Neural cell (in vitro differentiated cells): ENCODE measurements around the gene SMTNL2.

ENCODE experiments used
- EP300 ChIP-seq: fragments of 450-650 bp; conservative IDR thresholded peaks from 2 replicates; pipeline ENCODE4 v1.6.1; 2014; ENCODE audit warnings: antibody characterized with exemption, mild to moderate bottlenecking, moderate library complexity; ENCODE audit not compliant: poor library complexity, severe bottlenecking
- POLR2AphosphoS5 ChIP-seq: IDR thresholded peaks from 2 replicates; pipeline ENCODE4 v1.6.1; 2012
- TF ChIP-seq, protein P1 (sequence below): fragments of 450-650 bp; IDR thresholded peaks from 2 replicates; pipeline ENCODE4 v1.5.1; 2014; ENCODE audit warnings: antibody characterized with exemption, mild to moderate bottlenecking, moderate library complexity; ENCODE audit not compliant: poor library complexity, severe bottlenecking
- TF ChIP-seq, protein P2 (sequence below): IDR thresholded peaks from 2 replicates; pipeline ENCODE4 v1.6.1; 2012; ENCODE audit warnings: borderline replicate concordance

DNA sequence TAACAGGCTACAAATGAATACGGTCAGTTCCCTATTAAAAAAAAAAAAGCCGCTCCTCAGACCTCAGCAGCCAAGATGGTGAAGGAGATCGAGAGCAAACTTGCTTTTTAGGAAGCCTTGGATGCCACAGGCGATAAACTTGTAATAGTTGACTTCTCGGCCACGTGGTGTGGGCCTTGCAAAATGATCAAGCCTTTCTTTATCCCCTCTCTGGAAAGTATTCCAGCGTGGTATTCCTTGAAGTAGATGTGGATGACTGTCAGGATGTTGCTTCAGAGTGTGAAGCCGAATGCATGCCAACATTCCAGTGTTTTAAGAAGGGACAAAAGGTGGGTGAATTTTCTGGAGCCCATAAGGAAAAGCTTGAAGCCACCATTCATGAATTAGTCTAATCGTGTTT lies 12.2 kb upstream of the SMTNL2 start:
- TF ChIP-seq, protein P1, sequence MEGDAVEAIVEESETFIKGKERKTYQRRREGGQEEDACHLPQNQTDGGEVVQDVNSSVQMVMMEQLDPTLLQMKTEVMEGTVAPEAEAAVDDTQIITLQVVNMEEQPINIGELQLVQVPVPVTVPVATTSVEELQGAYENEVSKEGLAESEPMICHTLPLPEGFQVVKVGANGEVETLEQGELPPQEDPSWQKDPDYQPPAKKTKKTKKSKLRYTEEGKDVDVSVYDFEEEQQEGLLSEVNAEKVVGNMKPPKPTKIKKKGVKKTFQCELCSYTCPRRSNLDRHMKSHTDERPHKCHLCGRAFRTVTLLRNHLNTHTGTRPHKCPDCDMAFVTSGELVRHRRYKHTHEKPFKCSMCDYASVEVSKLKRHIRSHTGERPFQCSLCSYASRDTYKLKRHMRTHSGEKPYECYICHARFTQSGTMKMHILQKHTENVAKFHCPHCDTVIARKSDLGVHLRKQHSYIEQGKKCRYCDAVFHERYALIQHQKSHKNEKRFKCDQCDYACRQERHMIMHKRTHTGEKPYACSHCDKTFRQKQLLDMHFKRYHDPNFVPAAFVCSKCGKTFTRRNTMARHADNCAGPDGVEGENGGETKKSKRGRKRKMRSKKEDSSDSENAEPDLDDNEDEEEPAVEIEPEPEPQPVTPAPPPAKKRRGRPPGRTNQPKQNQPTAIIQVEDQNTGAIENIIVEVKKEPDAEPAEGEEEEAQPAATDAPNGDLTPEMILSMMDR = no peak
- TF ChIP-seq, protein P2, sequence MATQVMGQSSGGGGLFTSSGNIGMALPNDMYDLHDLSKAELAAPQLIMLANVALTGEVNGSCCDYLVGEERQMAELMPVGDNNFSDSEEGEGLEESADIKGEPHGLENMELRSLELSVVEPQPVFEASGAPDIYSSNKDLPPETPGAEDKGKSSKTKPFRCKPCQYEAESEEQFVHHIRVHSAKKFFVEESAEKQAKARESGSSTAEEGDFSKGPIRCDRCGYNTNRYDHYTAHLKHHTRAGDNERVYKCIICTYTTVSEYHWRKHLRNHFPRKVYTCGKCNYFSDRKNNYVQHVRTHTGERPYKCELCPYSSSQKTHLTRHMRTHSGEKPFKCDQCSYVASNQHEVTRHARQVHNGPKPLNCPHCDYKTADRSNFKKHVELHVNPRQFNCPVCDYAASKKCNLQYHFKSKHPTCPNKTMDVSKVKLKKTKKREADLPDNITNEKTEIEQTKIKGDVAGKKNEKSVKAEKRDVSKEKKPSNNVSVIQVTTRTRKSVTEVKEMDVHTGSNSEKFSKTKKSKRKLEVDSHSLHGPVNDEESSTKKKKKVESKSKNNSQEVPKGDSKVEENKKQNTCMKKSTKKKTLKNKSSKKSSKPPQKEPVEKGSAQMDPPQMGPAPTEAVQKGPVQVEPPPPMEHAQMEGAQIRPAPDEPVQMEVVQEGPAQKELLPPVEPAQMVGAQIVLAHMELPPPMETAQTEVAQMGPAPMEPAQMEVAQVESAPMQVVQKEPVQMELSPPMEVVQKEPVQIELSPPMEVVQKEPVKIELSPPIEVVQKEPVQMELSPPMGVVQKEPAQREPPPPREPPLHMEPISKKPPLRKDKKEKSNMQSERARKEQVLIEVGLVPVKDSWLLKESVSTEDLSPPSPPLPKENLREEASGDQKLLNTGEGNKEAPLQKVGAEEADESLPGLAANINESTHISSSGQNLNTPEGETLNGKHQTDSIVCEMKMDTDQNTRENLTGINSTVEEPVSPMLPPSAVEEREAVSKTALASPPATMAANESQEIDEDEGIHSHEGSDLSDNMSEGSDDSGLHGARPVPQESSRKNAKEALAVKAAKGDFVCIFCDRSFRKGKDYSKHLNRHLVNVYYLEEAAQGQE = no peak
- TF ChIP-seq POLR2AphosphoS5 (no peak), EP300 (no peak)
